Rectal smooth muscle tissue (tissue), 1 donor: Measurements from ENCODE around the gene NPIPB9.
"Not testable (repeated sequence)": the region's sequence is repeated elsewhere in the genome, so short reads cannot be mapped to it uniquely, and the experiment has no call there.

ENCODE experiments used
- H3K27ac ChIP-seq: one replicate; pipeline ENCODE4 v1.7.0; 2013; ENCODE audit warnings: low read depth, low read length, inconsistent platforms
- H3K27me3 ChIP-seq: one replicate; pipeline ENCODE4 v1.7.0; 2013; ENCODE audit warnings: low read length; ENCODE audit not compliant: control insufficient read depth, insufficient read depth
- H3K36me3 ChIP-seq: one replicate; pipeline ENCODE4 v1.7.0; 2013; ENCODE audit warnings: low read length; ENCODE audit not compliant: control insufficient read depth, insufficient read depth
- H3K4me1 ChIP-seq: one replicate; pipeline ENCODE4 v1.7.0; 2013; ENCODE audit warnings: low read length; ENCODE audit not compliant: control insufficient read depth, insufficient read depth
- H3K4me3 ChIP-seq: one replicate; pipeline ENCODE4 v1.7.0; 2013; ENCODE audit warnings: low read length
- H3K9ac ChIP-seq: one replicate; pipeline ENCODE4 v1.7.0; 2013; ENCODE audit warnings: low read length

The NPIPB9 gene

DNA sequence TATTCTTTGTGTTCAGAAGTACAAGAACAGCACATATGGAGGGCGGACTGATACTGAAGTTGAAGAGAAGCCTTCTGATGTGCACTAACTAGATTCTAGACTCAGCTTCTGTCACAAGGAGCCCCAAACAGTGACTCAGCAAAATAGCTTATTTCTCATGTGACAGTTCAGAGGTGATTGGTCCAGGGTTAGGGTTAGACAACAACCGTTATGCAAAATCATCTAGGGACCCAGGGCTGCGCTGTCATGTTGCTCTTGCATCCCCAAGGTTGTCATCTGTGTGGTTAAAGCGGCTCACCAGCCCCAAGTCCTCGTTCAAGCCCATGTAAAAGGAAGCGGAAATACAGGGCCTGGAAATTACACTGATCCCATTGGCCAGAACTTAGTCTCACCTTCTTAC lies 30.1 kb downstream of the NPIPB9 start:
- not testable (repeated sequence) for H3K27ac ChIP-seq, H3K4me3 ChIP-seq, H3K9ac ChIP-seq, H3K4me1 ChIP-seq, H3K36me3 ChIP-seq, H3K27me3 ChIP-seq

DNA sequence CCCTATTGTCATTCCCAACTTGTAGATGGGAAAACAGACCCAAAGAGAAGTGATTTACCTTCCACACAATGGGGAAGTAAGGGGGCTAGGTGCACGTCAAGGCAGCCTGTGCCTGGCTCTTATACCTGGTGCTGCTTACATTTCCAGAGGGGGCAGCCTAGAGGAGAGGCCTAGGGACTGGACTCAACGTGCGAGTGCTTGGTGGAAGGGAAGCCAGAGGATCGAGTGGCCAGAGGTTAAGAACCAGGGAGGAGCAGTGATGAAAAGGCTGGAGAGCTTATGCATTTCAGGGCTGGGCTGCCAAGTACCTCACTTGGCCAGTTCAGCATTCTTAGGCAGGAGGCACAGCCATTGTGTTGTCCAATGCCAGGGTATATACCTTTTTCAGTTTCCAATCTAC lies 30.8 kb downstream of the NPIPB9 start:
- not testable (repeated sequence) for H3K36me3 ChIP-seq, H3K4me1 ChIP-seq, H3K27ac ChIP-seq, H3K27me3 ChIP-seq, H3K4me3 ChIP-seq, H3K9ac ChIP-seq

DNA sequence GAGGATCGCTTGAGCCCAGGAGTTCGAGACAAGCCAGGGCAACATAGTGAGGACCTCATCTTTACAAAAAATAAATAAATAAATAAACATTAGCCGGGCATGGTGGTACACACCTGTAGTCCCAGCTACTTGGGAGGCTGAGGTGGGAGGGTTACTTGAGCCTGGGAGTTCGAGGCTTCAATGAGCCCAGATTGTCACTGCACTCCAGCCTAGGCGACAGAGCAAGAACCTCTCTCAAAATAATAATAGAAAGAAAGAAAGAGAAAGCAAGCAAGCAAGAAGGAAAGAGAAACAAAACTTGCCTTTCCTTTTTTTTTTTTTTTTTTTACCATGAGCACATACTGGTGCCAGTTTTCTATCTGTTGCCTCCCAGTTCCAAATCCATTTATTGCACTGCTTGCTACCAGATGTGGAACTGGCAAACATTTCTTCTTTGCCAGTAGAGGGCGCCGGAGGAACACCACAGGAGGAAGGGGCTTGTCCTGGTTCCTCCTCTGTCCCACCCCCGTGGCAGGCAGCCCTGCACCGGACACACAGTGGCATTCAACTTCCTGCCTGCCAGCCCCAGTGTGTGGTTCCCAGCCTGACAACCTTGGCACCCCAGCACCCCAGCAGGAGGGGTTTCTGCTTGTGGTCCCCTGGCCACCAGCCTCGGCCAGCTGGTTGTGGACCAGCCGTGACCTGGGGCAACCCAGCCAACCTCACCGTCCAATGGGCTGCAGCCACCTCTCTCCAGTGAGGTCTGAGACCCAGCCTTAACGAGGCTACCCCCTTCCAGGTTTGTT lies 50.8 kb downstream of the NPIPB9 start:
- not testable (repeated sequence) for H3K9ac ChIP-seq, H3K27me3 ChIP-seq, H3K4me3 ChIP-seq, H3K36me3 ChIP-seq, H3K27ac ChIP-seq, H3K4me1 ChIP-seq

DNA sequence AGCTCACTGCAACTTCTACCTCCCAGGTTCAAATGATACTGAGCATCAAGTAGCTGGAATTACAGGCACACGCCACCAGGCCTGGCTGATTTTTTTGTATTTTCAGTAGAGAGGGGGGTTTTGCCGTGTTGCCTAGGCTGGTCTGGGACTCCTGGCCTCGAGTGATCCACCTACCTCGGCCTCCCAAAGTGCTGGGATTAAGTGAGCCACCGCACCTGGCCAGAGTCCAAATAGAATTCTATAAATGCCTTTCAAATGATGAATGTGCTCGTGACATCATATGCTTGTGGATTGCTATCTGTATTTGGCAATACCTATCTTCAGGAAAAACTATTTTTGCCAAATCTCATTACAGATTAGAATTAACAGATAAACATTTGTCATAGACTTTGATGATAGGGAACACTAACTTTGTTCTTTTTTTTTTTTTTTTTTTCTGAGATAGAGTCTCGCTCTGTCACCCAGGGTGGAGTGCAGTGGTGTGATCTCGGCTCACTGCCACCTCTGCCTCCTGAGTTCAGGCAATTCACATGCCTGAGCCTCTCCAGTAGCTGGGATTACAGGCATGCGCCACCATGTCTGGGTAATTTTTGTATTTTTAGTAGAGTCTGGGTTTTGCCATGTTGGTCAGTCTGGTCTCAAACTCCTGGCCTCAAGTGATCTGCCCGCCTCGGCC lies 56.0 kb downstream of the NPIPB9 start:
- H3K4me1 ChIP-seq, H3K27ac ChIP-seq, H3K9ac ChIP-seq, H3K4me3 ChIP-seq, H3K36me3 ChIP-seq, H3K27me3 ChIP-seq: not testable (repeated sequence)

DNA sequence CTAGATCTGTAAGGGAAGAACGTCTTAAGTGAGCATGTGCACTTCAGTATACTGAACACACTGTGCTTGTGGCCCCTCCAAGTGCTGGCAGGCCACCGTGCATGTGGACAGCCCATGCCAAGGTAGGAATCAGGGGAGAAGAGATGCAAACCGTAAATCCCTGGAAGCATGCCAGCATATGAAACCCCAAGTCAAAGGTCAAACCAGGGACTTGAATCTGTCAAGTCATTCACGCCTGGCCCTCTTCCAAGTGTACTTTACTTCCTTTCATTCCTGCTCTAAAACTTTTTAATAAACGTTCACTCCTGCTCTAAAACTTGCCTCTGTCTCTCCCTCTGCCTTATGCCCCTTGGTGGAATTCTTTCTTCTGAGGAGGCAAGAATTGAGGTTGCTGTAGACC lies 68.4 kb downstream of the NPIPB9 start:
- Histone ChIP-seq H3K27ac (no peak overlapping the region), H3K36me3 (peaks cover 5% of the 10 kb centered on the region)

DNA sequence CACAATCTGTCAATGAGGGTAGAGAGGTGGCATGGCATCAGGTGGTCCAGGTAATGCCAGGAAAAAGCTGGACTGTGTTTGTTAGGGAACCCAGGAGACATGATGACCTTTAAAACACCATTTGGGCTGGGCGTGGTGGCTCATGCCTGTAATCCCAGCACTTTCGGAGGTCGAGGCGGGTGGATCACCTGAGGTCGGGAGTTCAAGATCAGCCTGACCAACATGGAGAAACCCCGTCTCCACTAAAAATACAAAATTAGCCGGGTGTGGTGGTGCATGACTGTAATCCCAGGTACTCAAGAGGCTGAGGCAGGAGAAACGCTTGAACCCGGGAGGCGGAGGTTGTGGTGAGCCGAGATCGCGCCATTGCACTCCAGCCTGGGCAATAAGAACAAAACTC lies 69.0 kb downstream of the NPIPB9 start:
- not testable (repeated sequence) for H3K36me3 ChIP-seq, H3K27me3 ChIP-seq, H3K27ac ChIP-seq, H3K4me3 ChIP-seq, H3K9ac ChIP-seq
- H3K4me1 ChIP-seq: peaks cover 11% of the 10 kb centered on the region

More for the DNA sequence above, 68.4 kb downstream of the NPIPB9 start:
- no peaks in the 10 kb centered on the region for H3K27me3 ChIP-seq
- H3K4me3 ChIP-seq: no peak overlapping the region
- H3K9ac ChIP-seq: no peak overlapping the region
- H3K4me1 ChIP-seq: peaks cover 6% of the 10 kb centered on the region

DNA sequence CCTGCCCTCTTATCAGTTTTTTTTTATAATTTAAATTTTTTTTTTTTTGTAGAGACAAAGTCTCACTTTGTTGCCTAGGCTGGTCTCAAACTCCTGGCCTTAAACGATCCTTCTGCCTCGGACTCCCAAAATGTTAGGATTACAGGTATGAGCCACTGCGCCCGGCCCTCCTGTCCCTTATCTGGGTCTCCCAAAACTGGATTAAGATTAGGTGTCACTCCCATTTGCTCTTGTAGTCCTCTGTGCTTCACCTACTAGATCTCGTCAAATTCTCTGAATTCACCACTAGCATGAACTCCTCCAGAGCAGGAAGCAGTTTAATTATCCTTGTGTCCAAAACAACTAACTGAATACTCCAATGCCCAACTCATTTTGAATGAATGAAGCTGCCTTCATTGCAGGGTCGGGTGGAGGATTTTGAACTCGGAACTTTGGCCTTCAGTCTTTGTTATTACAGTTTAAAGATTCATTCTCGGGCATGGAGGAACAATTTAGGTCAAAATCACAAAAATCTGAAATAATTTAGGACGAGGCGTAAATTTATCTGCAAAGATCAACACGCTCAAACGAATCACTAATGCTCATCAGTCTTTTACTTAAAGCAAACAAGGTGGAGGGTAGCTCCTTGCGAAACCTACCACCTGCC lies 70.4 kb downstream of the NPIPB9 start:
- peak overlapping the region; percentile 94 for H3K27ac ChIP-seq
- H3K4me1 ChIP-seq: peaks cover 12% of the 10 kb centered on the region
- peak overlapping the region; percentile 99 for H3K4me3 ChIP-seq
- H3K27me3 ChIP-seq: no peaks in the 10 kb centered on the region
- H3K36me3 ChIP-seq: peaks cover 15% of the 10 kb centered on the region
- peak overlapping the region; percentile 53 for H3K9ac ChIP-seq
